Progenitor cell of endocrine pancreas (in vitro differentiated cells): ENCODE results near the gene FOXK1. TPM values are rescaled to one million over a fixed set of nuclear protein-coding genes. Genes with fewer than 3 reads are reported as not detected.
A peak's percentile ranks its signal among the peaks of the same experiment; 100 is the strongest.
"Not testable (repeated sequence)": the region's sequence is repeated elsewhere in the genome, so short reads cannot be mapped to it uniquely, and the experiment has no call there.

Experiments
- DNase-seq: peaks from one replicate; pipeline ENCODE4 v3.0.0; 2021; ENCODE audit warnings: low spot score; ENCODE audit not compliant: unreplicated experiment
- H3K27ac Mint-ChIP-seq: 2 replicates; pipeline ENCODE4 v1.8.0; 2021; ENCODE audit warnings: mild to moderate bottlenecking, moderate library complexity, mixed read lengths
- H3K27me3 Mint-ChIP-seq: 2 replicates; pipeline ENCODE4 v1.8.0; 2021; ENCODE audit warnings: mixed read lengths
- H3K36me3 Mint-ChIP-seq: 2 replicates; pipeline ENCODE4 v1.8.0; 2022; ENCODE audit warnings: mixed read lengths; ENCODE audit not compliant: insufficient read depth
- H3K4me1 Mint-ChIP-seq: 2 replicates; pipeline ENCODE4 v1.8.0; 2021; ENCODE audit warnings: low read depth, mixed read lengths
- H3K4me3 Mint-ChIP-seq: 2 replicates; pipeline ENCODE4 v1.8.0; 2021; ENCODE audit warnings: low read depth, mild to moderate bottlenecking, moderate library complexity, mixed read lengths
- H3K9me3 Mint-ChIP-seq: 2 replicates; pipeline ENCODE4 v1.8.0; 2021; ENCODE audit warnings: low read depth, mixed read lengths
- total RNA-seq: library from RNA; stranded (reverse); gene quantifications from 2 replicates; pipeline ENCODE4 v1.2.1, GENCODE V29; 2021
- TF ChIP-seq, protein P1 (sequence below): fragments of 200-600 bp; sonication (generic); IDR thresholded peaks from one replicate; pipeline ENCODE4 v1.5.0; 2021; ENCODE audit warnings: antibody characterized with exemption, mild to moderate bottlenecking; ENCODE audit not compliant: unreplicated experiment

Gene FOXK1
- total RNA-seq, 1 donor from 2014 or later, result 47.6 TPM

DNA sequence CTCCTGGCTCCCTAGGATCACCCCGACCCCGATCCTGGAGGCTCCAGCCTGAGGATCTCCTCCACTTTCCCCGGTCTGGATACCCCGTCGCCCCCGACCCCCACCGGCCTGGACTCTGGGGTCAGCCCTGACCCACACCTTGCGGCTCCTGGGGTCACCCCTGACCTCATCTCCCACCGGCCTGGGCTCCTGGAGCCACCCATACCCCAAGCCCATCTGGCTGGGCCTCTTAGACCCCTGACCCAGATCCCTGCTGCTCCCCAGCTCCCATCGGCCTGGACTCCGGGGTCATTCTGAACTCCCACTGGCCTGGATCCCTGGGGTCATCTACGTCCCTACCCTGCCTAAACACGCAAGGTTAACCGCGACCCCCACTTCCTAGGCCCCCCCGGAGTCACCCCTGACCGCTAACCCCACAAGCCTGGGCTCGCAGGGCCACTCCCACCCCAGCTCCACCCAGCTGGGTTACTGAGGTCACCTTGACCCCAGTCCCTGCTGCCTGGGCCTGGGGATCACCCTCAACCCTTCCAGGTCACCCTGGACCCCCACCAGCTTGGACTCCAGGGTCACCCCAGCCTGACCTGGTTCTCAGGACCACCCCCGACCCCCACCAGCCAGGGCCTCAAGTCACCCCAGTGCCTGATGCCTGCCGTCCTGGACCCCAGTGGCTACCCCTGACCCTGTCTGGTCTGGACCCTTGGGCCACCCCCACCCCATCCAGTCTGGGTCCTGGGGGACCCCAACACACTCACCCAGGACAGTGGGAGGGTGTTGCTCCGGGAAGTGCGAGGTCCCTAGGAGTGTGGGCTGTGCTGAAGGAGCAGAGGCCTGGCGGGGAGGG is 1.2 kb downstream of the FOXK1 start:
- peaks cover 17% of the 10 kb centered on the region for H3K4me1 Mint-ChIP-seq
- H3K27ac Mint-ChIP-seq, result peak overlapping the region; percentile 94
- H3K9me3 Mint-ChIP-seq, result no peaks in the 10 kb centered on the region
- peak overlapping the region; percentile 82 for H3K4me3 Mint-ChIP-seq
- DNase-seq, result no peak
- H3K36me3 Mint-ChIP-seq, result peaks cover 2% of the 10 kb centered on the region
- TF ChIP-seq, protein P1, sequence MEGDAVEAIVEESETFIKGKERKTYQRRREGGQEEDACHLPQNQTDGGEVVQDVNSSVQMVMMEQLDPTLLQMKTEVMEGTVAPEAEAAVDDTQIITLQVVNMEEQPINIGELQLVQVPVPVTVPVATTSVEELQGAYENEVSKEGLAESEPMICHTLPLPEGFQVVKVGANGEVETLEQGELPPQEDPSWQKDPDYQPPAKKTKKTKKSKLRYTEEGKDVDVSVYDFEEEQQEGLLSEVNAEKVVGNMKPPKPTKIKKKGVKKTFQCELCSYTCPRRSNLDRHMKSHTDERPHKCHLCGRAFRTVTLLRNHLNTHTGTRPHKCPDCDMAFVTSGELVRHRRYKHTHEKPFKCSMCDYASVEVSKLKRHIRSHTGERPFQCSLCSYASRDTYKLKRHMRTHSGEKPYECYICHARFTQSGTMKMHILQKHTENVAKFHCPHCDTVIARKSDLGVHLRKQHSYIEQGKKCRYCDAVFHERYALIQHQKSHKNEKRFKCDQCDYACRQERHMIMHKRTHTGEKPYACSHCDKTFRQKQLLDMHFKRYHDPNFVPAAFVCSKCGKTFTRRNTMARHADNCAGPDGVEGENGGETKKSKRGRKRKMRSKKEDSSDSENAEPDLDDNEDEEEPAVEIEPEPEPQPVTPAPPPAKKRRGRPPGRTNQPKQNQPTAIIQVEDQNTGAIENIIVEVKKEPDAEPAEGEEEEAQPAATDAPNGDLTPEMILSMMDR, result no peak
- H3K27me3 Mint-ChIP-seq, result peaks cover 6% of the 10 kb centered on the region

DNA sequence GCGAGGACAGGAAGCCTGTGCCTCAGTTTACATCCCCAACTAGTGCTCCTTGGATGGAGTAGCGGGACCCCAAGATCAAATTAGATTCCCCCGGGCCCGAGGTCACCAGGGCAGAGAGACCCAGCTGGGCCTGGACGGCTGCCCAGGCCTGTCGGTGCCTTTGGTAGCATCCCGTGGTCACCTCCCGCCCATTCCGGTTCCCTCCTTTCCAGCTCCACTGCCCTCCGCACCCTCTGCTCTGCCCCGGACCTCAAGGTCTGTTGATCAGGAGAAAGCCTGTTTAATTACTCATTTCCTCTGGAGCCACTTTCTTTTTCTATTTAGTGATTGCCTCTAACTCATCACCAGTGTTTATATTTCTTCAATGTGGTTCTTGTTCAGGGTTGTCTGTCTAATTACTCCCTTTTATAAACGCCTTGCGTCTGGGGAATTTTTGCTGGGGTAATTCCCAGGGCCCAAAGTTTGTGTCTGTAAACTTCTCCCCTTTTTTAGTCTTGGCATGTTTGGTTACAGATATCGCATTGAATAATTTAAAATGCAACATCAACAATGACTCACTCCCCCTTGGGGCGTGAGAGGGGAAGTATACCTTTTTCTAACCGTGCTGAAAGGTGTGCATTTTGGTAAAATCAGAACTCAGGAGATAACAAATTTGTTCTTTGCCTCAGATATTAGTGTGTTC is 1.9 kb downstream of the FOXK1 start:
- Mint-ChIP-seq H3K36me3 (peaks cover 2% of the 10 kb centered on the region), H3K9me3 (no peaks in the 10 kb centered on the region), H3K27me3 (peaks cover 2% of the 10 kb centered on the region), H3K4me3 (peak overlapping the region; percentile 82), H3K27ac (peak overlapping the region; percentile 94), H3K4me1 (peaks cover 17% of the 10 kb centered on the region)
- no peak for DNase-seq
- TF ChIP-seq, protein P1, result peak; percentile 46

DNA sequence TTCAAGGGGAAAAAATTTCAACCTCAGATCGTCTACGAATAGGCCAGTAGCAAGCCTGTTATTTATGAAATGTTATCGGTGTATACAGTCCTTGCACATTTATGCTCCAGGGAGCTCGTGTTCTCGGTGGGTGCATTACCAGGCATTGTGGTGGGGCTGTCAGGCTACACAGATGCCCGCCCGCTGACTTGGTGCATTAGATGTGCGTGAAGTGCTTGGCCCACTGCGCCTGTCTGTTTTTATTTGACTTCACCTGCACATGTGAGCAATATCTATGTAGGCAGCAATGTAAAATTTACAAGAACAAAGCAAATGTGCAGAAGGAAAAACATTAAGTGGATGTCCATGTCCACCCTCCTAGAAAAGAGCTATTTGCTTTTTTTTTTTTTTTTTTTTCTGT is 2.8 kb downstream of the FOXK1 start:
- no peak for DNase-seq
- Mint-ChIP-seq H3K4me1 (peaks cover 19% of the 10 kb centered on the region), H3K27me3 (peaks cover 2% of the 10 kb centered on the region), H3K9me3 (no peaks in the 10 kb centered on the region), H3K4me3 (peak overlapping the region; percentile 82), H3K27ac (peak overlapping the region; percentile 69), H3K36me3 (peaks cover 2% of the 10 kb centered on the region)
- TF ChIP-seq, protein P1, result no peak

DNA sequence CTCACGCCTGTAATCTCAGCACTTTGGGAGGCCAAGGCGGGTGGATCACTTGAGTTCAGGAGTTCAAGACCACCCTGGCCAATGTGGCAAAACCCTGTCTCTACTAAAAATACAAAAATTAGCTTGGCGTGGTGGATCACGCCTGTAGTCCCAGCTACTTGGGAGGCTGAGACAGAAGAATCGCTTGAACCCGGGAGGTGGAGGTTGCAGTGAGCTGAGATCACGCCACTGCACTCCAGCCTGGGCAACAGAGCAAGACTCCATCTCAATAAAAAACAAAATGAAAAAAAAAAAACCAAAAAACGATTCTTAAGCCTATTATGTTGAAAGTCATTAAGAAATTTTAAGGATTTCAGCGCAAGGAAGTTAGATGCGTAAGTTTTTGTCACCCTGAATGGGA is 3.6 kb downstream of the FOXK1 start:
- H3K36me3 Mint-ChIP-seq, DNase-seq, H3K9me3 Mint-ChIP-seq, H3K4me3 Mint-ChIP-seq, H3K27me3 Mint-ChIP-seq, H3K27ac Mint-ChIP-seq: not testable (repeated sequence)
- peaks cover 25% of the 10 kb centered on the region for H3K4me1 Mint-ChIP-seq

DNA sequence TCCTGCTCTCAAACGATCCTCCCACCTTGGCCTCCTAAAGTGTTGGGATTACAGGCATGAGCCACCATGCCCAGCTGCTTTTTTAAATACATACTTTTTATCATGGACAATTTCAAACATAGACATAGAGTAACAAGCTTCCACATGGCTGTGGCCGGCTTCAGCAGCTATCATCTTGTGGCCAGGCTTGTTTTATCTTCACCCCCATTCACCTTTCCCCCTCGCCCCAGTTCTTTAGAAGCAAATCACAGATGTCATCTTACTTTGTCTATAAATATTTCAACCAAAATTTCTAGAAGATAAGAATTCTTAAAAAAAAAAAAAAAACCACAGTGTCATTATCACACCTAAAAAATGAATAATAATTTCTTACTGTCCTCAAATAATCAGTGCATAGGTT is 5.9 kb downstream of the FOXK1 start:
- no peak for DNase-seq
- TF ChIP-seq, protein P1, result no peak
- no peaks in the 10 kb centered on the region for H3K9me3 Mint-ChIP-seq
- H3K4me3 Mint-ChIP-seq, result no peak overlapping the region
- no peak overlapping the region for H3K27ac Mint-ChIP-seq
- H3K4me1 Mint-ChIP-seq, result peaks cover 30% of the 10 kb centered on the region
- H3K27me3 Mint-ChIP-seq, result no peaks in the 10 kb centered on the region
- peaks cover 2% of the 10 kb centered on the region for H3K36me3 Mint-ChIP-seq
